ENCODE results near the gene PKP1.

PKP1 gene

DNA sequence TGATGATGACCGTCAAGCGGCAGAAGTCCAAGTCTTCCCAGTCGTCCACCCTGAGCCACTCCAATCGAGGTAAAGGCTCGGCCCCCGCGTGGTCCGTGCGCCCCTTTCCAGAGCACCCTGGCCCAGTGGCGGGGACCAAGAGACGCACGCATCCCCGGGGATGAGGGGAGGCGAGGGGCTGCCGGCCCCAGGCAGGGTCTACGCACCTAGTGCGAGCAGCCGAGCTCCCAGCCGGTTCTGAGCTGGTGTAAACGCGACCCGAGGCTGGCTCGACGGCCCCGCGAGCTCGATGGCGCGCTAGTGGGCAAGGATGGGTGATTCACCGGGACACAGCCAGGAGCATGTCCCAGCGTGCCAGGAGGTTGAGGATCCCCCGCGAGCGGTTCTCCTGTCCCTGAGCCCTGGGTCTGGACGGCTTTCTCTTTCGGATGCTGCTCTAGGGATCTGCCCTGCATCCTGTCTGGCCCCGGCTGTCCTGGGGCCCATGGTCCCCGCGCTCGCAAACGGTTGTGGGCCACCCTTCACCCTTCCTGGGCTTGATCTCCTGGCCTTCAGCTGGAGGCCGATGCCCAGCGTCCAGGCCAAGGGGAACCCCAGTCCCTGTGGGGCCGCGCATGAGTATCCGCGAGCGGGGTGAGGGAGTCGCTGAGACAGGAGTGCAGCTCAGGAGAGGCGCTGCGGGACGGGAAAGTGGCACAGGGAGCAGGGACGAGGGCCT lies 689 bp downstream of the PKP1 start:
- no peak overlapping the region for H3K4me2 ChIP-seq

DNA sequence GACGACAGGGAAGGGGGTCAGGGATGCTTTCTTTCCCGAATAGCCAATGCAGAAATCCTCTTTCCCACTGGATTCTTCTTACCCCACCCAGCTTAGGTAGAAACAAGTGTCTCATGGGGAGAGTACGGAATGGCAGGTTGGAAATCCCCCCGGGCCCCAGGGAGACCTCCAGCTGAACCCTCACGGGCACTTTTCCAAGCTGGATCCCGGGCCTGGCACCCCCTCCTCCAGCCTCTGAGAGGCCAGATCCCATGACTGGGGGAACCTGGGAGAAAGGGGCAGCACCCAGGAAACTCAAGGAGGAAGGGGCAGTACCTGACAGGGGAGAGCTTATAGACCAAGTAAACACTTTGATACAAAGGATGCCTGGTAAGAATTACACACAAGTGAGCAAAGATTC lies 1.3 kb downstream of the PKP1 start:
- TF ChIP-seq, protein P1, sequence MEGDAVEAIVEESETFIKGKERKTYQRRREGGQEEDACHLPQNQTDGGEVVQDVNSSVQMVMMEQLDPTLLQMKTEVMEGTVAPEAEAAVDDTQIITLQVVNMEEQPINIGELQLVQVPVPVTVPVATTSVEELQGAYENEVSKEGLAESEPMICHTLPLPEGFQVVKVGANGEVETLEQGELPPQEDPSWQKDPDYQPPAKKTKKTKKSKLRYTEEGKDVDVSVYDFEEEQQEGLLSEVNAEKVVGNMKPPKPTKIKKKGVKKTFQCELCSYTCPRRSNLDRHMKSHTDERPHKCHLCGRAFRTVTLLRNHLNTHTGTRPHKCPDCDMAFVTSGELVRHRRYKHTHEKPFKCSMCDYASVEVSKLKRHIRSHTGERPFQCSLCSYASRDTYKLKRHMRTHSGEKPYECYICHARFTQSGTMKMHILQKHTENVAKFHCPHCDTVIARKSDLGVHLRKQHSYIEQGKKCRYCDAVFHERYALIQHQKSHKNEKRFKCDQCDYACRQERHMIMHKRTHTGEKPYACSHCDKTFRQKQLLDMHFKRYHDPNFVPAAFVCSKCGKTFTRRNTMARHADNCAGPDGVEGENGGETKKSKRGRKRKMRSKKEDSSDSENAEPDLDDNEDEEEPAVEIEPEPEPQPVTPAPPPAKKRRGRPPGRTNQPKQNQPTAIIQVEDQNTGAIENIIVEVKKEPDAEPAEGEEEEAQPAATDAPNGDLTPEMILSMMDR (conservative IDR thresholded peaks at IDR 0.05; ENCODE audit: low read depth, low read length), result no peak
- Histone ChIP-seq H3K4me2 (no peak overlapping the region), H3K27ac (no peak overlapping the region), H3K79me2 (ENCODE audit: insufficient read depth, low read depth) (no peaks in the 10 kb centered on the region), H4K20me1 (ENCODE audit: insufficient read depth) (no peaks in the 10 kb centered on the region), H3K4me1 (ENCODE audit: low read depth, poor library complexity, severe bottlenecking) (no peaks in the 10 kb centered on the region), H3K9ac (no peak overlapping the region), H3K4me3 (IDR thresholded peaks at IDR 0.05; ENCODE audit: insufficient read depth, low read depth, low read length) (no peak overlapping the region), H3K27me3 (ENCODE audit: insufficient read depth, low read depth) (no peaks in the 10 kb centered on the region; the same call in 1 of the 2 replicates), H3K36me3 (ENCODE audit: insufficient read depth) (no peaks in the 10 kb centered on the region), H2AFZ (ENCODE audit: low read depth) (no peak overlapping the region)

More for the DNA sequence above, 689 bp downstream of the PKP1 start:
- TF ChIP-seq, protein P1 (conservative IDR thresholded peaks at IDR 0.05; ENCODE audit: low read depth, low read length), result no peak
- Histone ChIP-seq H3K4me1 (ENCODE audit: low read depth, poor library complexity, severe bottlenecking) (no peaks in the 10 kb centered on the region), H3K27me3 (ENCODE audit: insufficient read depth, low read depth) (no peaks in the 10 kb centered on the region; the same call in 1 of the 2 replicates), H4K20me1 (ENCODE audit: insufficient read depth) (no peaks in the 10 kb centered on the region), H3K27ac (no peak overlapping the region), H3K9ac (no peak overlapping the region), H3K36me3 (ENCODE audit: insufficient read depth) (no peaks in the 10 kb centered on the region), H3K79me2 (ENCODE audit: insufficient read depth, low read depth) (no peaks in the 10 kb centered on the region), H3K4me3 (IDR thresholded peaks at IDR 0.05; ENCODE audit: insufficient read depth, low read depth, low read length) (no peak overlapping the region), H2AFZ (ENCODE audit: low read depth) (no peak overlapping the region)

DNA sequence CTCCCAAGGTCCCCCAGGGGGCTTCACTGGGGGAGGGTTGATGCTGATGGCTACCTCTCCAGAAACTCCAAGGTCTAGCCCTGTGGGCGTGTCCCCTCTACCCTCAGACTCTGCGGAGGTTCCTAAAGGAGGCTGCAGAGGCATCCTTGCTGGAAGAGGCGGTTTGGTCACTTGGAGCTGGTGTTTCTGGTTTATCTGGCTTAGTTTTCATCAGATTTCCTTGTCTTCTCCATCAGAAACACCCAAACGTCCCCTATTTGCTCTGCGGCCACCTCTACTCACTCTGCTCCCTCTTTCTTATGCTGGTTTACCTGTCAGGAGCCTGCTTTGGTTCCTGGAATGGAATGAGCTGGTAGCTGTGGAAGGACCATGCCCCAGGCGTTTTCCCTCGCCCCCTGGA lies 2.5 kb downstream of the PKP1 start:
- no peaks in the 10 kb centered on the region for H4K20me1 ChIP-seq (ENCODE audit: insufficient read depth)

DNA sequence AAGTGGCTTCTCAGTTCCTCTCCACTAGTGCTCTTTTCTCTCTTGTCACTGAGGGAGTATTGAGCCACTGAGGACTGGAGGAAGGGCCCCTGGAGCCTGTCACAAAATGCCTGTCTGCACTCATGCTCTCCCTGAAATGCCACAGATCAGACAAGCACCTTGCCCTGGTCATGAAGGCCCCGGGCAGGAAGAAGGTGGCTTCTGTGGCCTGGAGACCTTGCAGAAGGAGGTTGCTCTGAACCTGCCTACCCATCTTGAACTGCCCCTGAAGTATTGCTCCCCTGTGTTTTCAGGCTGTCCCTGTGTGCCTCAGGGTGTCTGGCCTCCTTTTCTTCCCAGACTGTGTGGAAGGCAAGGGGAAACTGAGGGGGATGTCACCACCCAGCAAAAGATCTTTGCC lies 3.1 kb downstream of the PKP1 start:
- TF ChIP-seq, protein P1 (conservative IDR thresholded peaks at IDR 0.05; ENCODE audit: low read depth, low read length), result no peak
- Histone ChIP-seq H3K27me3 (ENCODE audit: insufficient read depth, low read depth) (no peaks in the 10 kb centered on the region; the same call in 1 of the 2 replicates), H3K4me3 (IDR thresholded peaks at IDR 0.05; ENCODE audit: insufficient read depth, low read depth, low read length) (no peak overlapping the region), H3K9ac (no peak overlapping the region), H3K27ac (no peak overlapping the region), H4K20me1 (ENCODE audit: insufficient read depth) (no peaks in the 10 kb centered on the region), H3K79me2 (ENCODE audit: insufficient read depth, low read depth) (no peaks in the 10 kb centered on the region), H3K4me2 (no peak overlapping the region), H2AFZ (ENCODE audit: low read depth) (no peak overlapping the region), H3K36me3 (ENCODE audit: insufficient read depth) (no peaks in the 10 kb centered on the region), H3K4me1 (ENCODE audit: low read depth, poor library complexity, severe bottlenecking) (no peaks in the 10 kb centered on the region)

More for the DNA sequence above, 2.5 kb downstream of the PKP1 start:
- no peaks in the 10 kb centered on the region; the same call in 1 of the 2 replicates for H3K27me3 ChIP-seq (ENCODE audit: insufficient read depth, low read depth)
- no peak overlapping the region for H3K27ac ChIP-seq
- H3K4me1 ChIP-seq (ENCODE audit: low read depth, poor library complexity, severe bottlenecking), result no peaks in the 10 kb centered on the region
- TF ChIP-seq, protein P1 (conservative IDR thresholded peaks at IDR 0.05; ENCODE audit: low read depth, low read length), result no peak
- no peak overlapping the region for H2AFZ ChIP-seq (ENCODE audit: low read depth)
- no peaks in the 10 kb centered on the region for H3K79me2 ChIP-seq (ENCODE audit: insufficient read depth, low read depth)
- H3K4me3 ChIP-seq (IDR thresholded peaks at IDR 0.05; ENCODE audit: insufficient read depth, low read depth, low read length), result no peak overlapping the region
- H3K4me2 ChIP-seq, result no peak overlapping the region
- no peaks in the 10 kb centered on the region for H3K36me3 ChIP-seq (ENCODE audit: insufficient read depth)
- H3K9ac ChIP-seq, result no peak overlapping the region

Data from KMS-11 (cell line).